Common myeloid progenitor, CD34-positive (primary cell): ENCODE data around the gene C19orf73.

Source experiments
- CTCF ChIA-PET: fragments of 350-600 bp; sonication (Branson Sonifier 250); formaldehyde crosslinking; loops from one replicate; lab custom pipeline; 2021; ENCODE audit warnings: antibody characterized with exemption; lab: Charles Lee
- POLR2A ChIA-PET: fragments of 350-600 bp; sonication (Branson Sonifier 250); formaldehyde crosslinking; loops from one replicate; lab custom pipeline; 2021; ENCODE audit warnings: antibody characterized with exemption; lab: Charles Lee
- DNase-seq, 3 donors: peaks; one replicate each; pipeline versions ENCODE4 v3.0.0 to v3.0.0-alpha.2; 2013
- H3K27ac ChIP-seq, 2 experiments: 1 replicate in 1 of 2; 2 replicates in 1 of 2; pipeline ENCODE4 v1.7.0; 2013; ENCODE audit warnings: inconsistent platforms in 2 of 2, low read length in 2 of 2, mild to moderate bottlenecking in 2 of 2, low read depth in 1 of 2, moderate library complexity in 1 of 2; ENCODE audit not compliant: severe bottlenecking in 2 of 2, insufficient read depth in 1 of 2, poor library complexity in 1 of 2
- H3K27me3 ChIP-seq, 5 experiments: replicated peaks in 2 of 5; 1 replicate in 3 of 5; 2 replicates in 2 of 5; pipeline versions ENCODE4 v1.6.1 to v1.7.0; 2013; ENCODE audit warnings: low read length in 4 of 5, mild to moderate bottlenecking in 2 of 5, moderate library complexity in 2 of 5, inconsistent platforms in 1 of 5; ENCODE audit not compliant: insufficient read depth in 5 of 5, control insufficient read depth in 4 of 5
- H3K36me3 ChIP-seq, 4 experiments: 1 replicate in 2 of 4; 2 replicates in 2 of 4; pipeline versions ENCODE4 v1.6.1 to v1.7.0; 2013; ENCODE audit warnings: low read length in 3 of 4, control low read depth in 1 of 4, mild to moderate bottlenecking in 1 of 4; ENCODE audit not compliant: control insufficient read depth in 4 of 4, insufficient read depth in 4 of 4
- H3K4me1 ChIP-seq, 4 experiments: 1 replicate in 3 of 4; 2 replicates in 1 of 4; pipeline versions ENCODE4 v1.6.1 to v1.7.1; 2013; ENCODE audit warnings: low read length in 3 of 4, mild to moderate bottlenecking in 3 of 4, control low read depth in 1 of 4, inconsistent platforms in 1 of 4, moderate library complexity in 1 of 4; ENCODE audit not compliant: control insufficient read depth in 4 of 4, insufficient read depth in 4 of 4; ENCODE audit errors: control extremely low read depth in 1 of 4
- H3K4me3 ChIP-seq, 7 experiments: 1 replicate in 4 of 7; 2 replicates in 3 of 7; pipeline versions ENCODE4 v1.5.1 to v1.7.0; 2013; ENCODE audit warnings: mild to moderate bottlenecking in 7 of 7, low read length in 6 of 7, moderate library complexity in 6 of 7, inconsistent platforms in 2 of 7, low read depth in 2 of 7, control low read depth in 1 of 7; ENCODE audit not compliant: insufficient read depth in 4 of 7, control insufficient read depth in 1 of 7; ENCODE audit errors: extremely low read depth in 1 of 7
- H3K9me3 ChIP-seq, 5 experiments: 1 replicate in 4 of 5; 2 replicates in 1 of 5; pipeline versions ENCODE4 v1.6.1 to v1.7.1; 2013; ENCODE audit warnings: low read length in 4 of 5, mild to moderate bottlenecking in 2 of 5, inconsistent platforms in 1 of 5, low read depth in 1 of 5, moderate library complexity in 1 of 5; ENCODE audit not compliant: control insufficient read depth in 4 of 5, insufficient read depth in 2 of 5; ENCODE audit errors: control extremely low read depth in 1 of 5
- WGBS: methylation state at CpG from one replicate; pipeline ENCODE4 v1.1.5; 2013; ENCODE audit not compliant: insufficient coverage; 5-methylcytosine and 5-hydroxymethylcytosine counted together

The C19orf73 gene

DNA sequence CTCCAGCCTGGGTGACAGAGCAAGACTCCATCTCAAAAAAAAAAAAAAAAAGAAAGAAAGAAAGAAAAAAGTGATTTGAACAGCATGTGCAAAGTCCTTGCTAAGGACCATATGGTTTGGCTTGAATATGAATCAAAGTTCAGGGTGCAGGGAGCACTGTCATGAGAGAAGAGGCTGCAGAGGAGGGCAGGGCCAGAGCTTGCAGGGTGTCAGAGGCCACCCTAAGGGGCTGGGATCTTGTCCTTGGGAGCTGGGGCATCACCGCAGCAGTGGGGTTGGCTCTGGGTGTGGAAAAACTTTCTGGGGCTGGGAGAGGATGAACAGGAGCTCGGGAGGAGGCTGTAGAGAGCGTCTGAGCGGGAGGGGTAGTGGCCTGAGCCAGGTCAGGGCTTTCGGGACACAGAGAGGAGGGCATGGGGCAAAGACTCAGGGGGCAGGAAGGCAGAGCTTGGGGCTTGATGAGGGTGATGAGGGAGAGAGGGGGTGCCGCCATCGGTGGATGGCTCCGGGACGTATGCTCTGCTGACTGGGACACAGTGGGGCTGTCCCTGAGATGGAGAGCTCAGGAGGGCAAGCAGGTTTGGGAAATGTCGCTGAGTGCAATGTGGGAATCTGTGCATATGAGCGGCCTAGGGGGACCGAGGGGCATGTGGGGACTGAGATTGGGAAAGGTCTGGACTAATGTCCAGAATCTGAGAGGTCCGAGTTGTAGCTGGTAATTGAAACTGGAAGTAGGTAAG lies 41.7 kb upstream of the C19orf73 start:
- no peak for DNase-seq
- 97% methylated on average over 12 of the region's 13 CpGs for WGBS
- no peak overlapping the region for H3K4me3 ChIP-seq
- no peak overlapping the region for H3K27ac ChIP-seq
- no peaks in the 10 kb centered on the region for H3K36me3 ChIP-seq
- POLR2A ChIA-PET, result no interaction called here
- peaks cover 0 to 11% (median 9%) of the 10 kb centered on the region in 5 experiments for H3K27me3 ChIP-seq
- CTCF ChIA-PET, result no interaction called here
- H3K4me1 ChIP-seq, result peaks cover 0 to 13% (median 10%) of the 10 kb centered on the region in 4 experiments
- H3K9me3 ChIP-seq, result no peaks in the 10 kb centered on the region

DNA sequence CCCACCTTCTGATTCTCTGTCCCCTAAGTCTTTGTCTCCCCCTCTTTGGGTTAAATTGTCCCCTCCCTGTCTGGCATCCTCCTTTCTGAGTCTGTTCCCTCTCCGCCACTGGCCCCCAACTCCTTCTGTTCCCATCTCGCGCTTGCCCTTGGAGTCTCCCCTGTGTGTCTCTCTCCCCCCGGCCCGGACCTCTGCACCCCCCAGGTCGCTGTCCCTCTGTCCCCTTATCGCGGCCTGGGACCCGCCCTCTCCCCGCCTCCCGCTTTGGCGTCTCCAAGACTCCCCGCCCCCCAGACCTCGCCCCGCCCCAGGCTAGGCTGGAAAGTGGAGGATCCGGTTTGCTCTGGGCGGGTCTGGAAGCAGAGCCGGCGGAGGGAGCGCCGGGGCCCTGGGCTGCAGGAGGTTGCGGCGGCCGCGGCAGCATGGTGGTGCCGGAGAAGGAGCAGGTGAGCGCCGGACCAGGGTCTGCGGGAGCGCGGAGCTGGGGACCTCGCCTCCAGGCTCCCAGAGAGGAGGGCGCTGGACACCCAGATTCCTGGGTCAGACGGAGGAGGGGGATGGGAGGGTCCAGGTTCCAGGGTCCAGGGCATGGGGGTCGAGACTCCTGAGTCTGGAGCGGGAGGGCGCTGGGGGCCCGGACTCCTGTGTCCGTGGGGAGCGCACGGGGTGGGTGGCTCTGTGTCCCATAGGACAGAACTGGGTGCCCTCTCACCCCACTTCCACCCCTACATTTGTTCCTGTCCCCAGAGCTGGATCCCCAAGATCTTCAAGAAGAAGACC lies 38.7 kb upstream of the C19orf73 start, which contains the start of gene TRPM4:
TSS of gene TRPM4 (plus strand) at position 348 of the 780 bp plus-strand sequence. CDS start at position 423, 75 bp downstream.
- POLR2A ChIA-PET, result no interaction called here
- H3K36me3 ChIP-seq, result no peaks in the 10 kb centered on the region
- peaks cover 0 to 13% (median 10%) of the 10 kb centered on the region in 4 experiments for H3K4me1 ChIP-seq
- CTCF ChIA-PET, result no interaction called here
- H3K27me3 ChIP-seq, result peaks cover 0 to 11% (median 9%) of the 10 kb centered on the region in 5 experiments
- H3K9me3 ChIP-seq, result no peaks in the 10 kb centered on the region
- 0% methylated on average over 23 of the region's 41 CpGs for WGBS
- H3K27ac ChIP-seq, result peak within 1 kb of the TSS in 1 of 2 experiments; percentile 34
- peak within 1 kb of the TSS; percentile 19 to 82 (median 61) for H3K4me3 ChIP-seq
- DNase-seq, result peak; percentile 62 to 74 (median 69)

DNA sequence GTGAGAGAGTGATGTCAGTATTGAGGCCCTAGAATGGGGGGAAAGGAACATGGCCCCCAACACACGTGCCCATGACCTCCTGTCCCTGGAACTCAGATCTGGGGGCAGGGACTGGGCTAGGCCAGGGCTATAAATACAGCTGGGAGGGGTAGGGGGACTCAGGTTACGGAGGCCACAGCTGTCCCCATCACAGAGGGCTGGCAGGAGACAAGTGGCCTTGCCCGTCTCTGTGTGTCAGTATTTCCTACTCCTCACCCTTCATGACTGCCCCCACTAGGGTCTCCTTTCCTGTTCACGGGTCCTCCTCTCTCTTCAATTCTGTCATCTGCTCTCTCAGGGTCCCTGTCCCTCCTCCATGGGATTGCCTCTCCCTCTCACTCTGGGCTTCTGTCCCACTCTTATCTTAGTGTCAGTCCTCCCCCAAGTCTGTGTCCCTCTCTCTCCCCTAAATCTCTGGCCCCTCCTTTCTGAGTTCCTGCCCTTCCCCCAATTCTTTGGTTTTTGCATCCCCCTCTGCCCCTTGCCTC lies 36.9 kb upstream of the C19orf73 start:
- POLR2A ChIA-PET, result no interaction called here
- WGBS, result 48% methylated on average over 3 of the region's 4 CpGs
- Histone ChIP-seq H3K9me3 (no peaks in the 10 kb centered on the region), H3K4me3 (no peak overlapping the region), H3K27me3 (peaks cover 0 to 20% (median 9%) of the 10 kb centered on the region in 5 experiments), H3K27ac (peak overlapping the region in 1 of 2 experiments; percentile 59), H3K4me1 (peaks cover 0 to 25% (median 20%) of the 10 kb centered on the region in 4 experiments), H3K36me3 (no peaks in the 10 kb centered on the region)
- CTCF ChIA-PET, result interaction anchor here (1.4 kb wide), 1 partner anchor 42 kb away, joined by 3 read pairs; no protein-coding TSS in a partner anchor
- no peak for DNase-seq

- Histone ChIP-seq H3K36me3 (no peaks in the 10 kb centered on the region), H3K27ac (peak within 1 kb of the TSS in 1 of 2 experiments; percentile 59), H3K9me3 (no peaks in the 10 kb centered on the region), H3K4me1 (peaks cover 0 to 32% (median 26%) of the 10 kb centered on the region in 4 experiments), H3K27me3 (peaks cover 0 to 20% (median 9%) of the 10 kb centered on the region in 5 experiments), H3K4me3 (no peak within 1 kb of the TSS)
- POLR2A ChIA-PET, result no interaction called here
- WGBS, result 76% methylated on average over 18 of the region's 19 CpGs
- DNase-seq, result no peak
- CTCF ChIA-PET, result interaction anchor here (1.4 kb wide), 1 partner anchor 42 kb away, joined by 3 read pairs; no protein-coding TSS in a partner anchor
Measured at GRCh38 chr19:49155005-49155819, 36.3 kb upstream of the C19orf73 start, which contains the start of gene HRC. Gene HRC (minus strand): TSS chr19:49155396. CDS start chr19:49155237, 159 bp downstream.

GRCh38 chr19:49154279-49154678 lies 35.3 kb upstream of the C19orf73 start:
- Histone ChIP-seq H3K27me3 (peaks cover 0 to 23% (median 9%) of the 10 kb centered on the region in 5 experiments), H3K9me3 (no peaks in the 10 kb centered on the region), H3K4me3 (no peak overlapping the region), H3K36me3 (no peaks in the 10 kb centered on the region), H3K4me1 (peaks cover 2 to 41% (median 36%) of the 10 kb centered on the region in 4 experiments), H3K27ac (no peak overlapping the region)
- no peak for DNase-seq
- ChIA-PET CTCF (no interaction called here), POLR2A (no interaction called here)
- WGBS, result 98% methylated on average over 5 of the region's 6 CpGs

DNA sequence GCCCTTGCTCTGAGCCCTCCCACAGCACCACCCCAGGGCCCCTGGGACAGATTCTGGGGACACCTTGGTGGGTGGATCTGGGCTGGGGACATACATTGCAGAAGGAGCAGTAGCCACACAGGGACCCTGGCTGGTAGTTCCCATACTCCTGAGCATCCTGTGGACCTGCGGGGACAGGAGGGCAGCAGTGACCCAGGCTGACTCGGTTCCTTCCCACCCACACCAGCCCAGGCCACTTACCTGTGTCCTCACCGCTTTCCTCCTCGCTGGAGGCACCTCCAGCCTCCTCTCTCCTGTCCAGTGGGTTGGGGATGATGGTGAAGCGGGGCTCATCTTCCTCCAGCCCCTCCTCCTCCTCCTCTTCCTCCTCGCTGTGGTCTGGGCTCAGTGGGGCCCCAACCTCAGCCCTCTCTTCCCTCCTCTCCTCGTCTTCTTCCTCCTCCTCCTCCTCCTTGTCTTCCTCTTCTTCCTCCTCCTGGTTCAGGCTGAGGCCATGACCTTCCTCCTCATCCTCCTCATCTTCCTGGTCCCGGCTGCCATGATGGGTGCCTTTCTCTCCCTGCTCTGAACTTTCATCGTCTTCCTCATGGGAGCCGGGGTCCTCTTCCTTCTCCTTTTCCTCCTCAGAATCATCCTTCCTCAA lies 34.3 kb upstream of the C19orf73 start:
- H3K9me3 ChIP-seq, result no peaks in the 10 kb centered on the region
- H3K4me1 ChIP-seq, result peaks cover 2 to 47% (median 43%) of the 10 kb centered on the region in 4 experiments
- WGBS, result 78% methylated on average over 7 of the region's 10 CpGs
- ChIA-PET CTCF (interaction anchor here (1.2 kb wide), 1 partner anchor 46 kb away, joined by 5 read pairs; no protein-coding TSS in a partner anchor), POLR2A (no interaction called here)
- H3K36me3 ChIP-seq, result no peaks in the 10 kb centered on the region
- H3K27me3 ChIP-seq, result peaks cover 0 to 24% (median 9%) of the 10 kb centered on the region in 5 experiments
- no peak for DNase-seq
- no peak overlapping the region for H3K27ac ChIP-seq
- no peak overlapping the region for H3K4me3 ChIP-seq
